Measurements from ENCODE around the gene KLRG1. TPM values are rescaled to one million over a fixed set of nuclear protein-coding genes. Genes with fewer than 3 reads are reported as not detected.

The KLRG1 gene
- total and polyA plus RNA-seq, 4 donors, result 0.49 to 6.5 (median 1.6) TPM

- Histone ChIP-seq H3K4me3 (no peak overlapping the region), H3K4me1 (ENCODE audit: control insufficient read depth in 5 of 5, insufficient read depth in 5 of 5, low read length in 5 of 5) (no peaks in the 10 kb centered on the region), H3K27me3 (ENCODE audit: control insufficient read depth in 3 of 3, insufficient read depth in 3 of 3, low read length in 2 of 3) (no peaks in the 10 kb centered on the region), H3K36me3 (ENCODE audit: control insufficient read depth in 4 of 4, insufficient read depth in 4 of 4, low read length in 4 of 4) (no peaks in the 10 kb centered on the region), H3K9me3 (ENCODE audit: control insufficient read depth in 4 of 4, insufficient read depth in 3 of 4, low read length in 3 of 4) (peaks cover 0 to 13% (median 4%) of the 10 kb centered on the region in 4 donors), H3K27ac (ENCODE audit: low read depth in 1 of 2, low read length in 1 of 2) (no peak overlapping the region), H3K9ac (ENCODE audit: insufficient read depth in 1 of 2, low read length in 2 of 2) (no peak overlapping the region)
- DNase-seq (no peak), ATAC-seq (ENCODE audit: insufficient read depth, low FRiP score) (no peak)
- 92 to 99% methylated on average over 3 of the region's 3 CpGs for WGBS, 2 donors
- no peak for TF ChIP-seq CTCF (IDR thresholded peaks at IDR 0.05; ENCODE audit: control extremely low read depth, extremely low read depth)
These were observed 9.2 kb upstream of the KLRG1 start for GRCh38 chr12:8980137-8980536.

- Histone ChIP-seq H3K36me3 (ENCODE audit: control insufficient read depth in 4 of 4, insufficient read depth in 4 of 4, low read length in 4 of 4) (no peaks in the 10 kb centered on the region), H3K9me3 (ENCODE audit: control insufficient read depth in 4 of 4, insufficient read depth in 3 of 4, low read length in 3 of 4) (peaks cover 0 to 7% (median 2%) of the 10 kb centered on the region in 4 donors), H3K27ac (ENCODE audit: low read depth in 1 of 2, low read length in 1 of 2) (no peak overlapping the region), H3K4me1 (ENCODE audit: control insufficient read depth in 5 of 5, insufficient read depth in 5 of 5, low read length in 5 of 5) (peaks cover 0 to 4% (median 0%) of the 10 kb centered on the region in 5 donors), H3K9ac (ENCODE audit: insufficient read depth in 1 of 2, low read length in 2 of 2) (no peak overlapping the region), H3K4me3 (no peak overlapping the region), H3K27me3 (ENCODE audit: control insufficient read depth in 3 of 3, insufficient read depth in 3 of 3, low read length in 2 of 3) (no peaks in the 10 kb centered on the region)
- DNase-seq (no peak), ATAC-seq (ENCODE audit: insufficient read depth, low FRiP score) (no peak)
- 87 to 96% methylated on average over 1 of the region's 1 CpG for WGBS, 2 donors
- TF ChIP-seq CTCF (IDR thresholded peaks at IDR 0.05; ENCODE audit: control extremely low read depth, extremely low read depth), result no peak
These were observed 4.1 kb upstream of the KLRG1 start for GRCh38 chr12:8985213-8985754.

- ATAC-seq (ENCODE audit: insufficient read depth, low FRiP score) (no peak), DNase-seq (no peak)
- Histone ChIP-seq H3K36me3 (ENCODE audit: control insufficient read depth in 4 of 4, insufficient read depth in 4 of 4, low read length in 4 of 4) (no peaks in the 10 kb centered on the region), H3K27ac (ENCODE audit: low read depth in 1 of 2, low read length in 1 of 2) (no peak overlapping the region), H3K9ac (ENCODE audit: insufficient read depth in 1 of 2, low read length in 2 of 2) (no peak overlapping the region), H3K9me3 (ENCODE audit: control insufficient read depth in 4 of 4, insufficient read depth in 3 of 4, low read length in 3 of 4) (no peaks in the 10 kb centered on the region), H3K4me3 (no peak overlapping the region), H3K4me1 (ENCODE audit: control insufficient read depth in 5 of 5, insufficient read depth in 5 of 5, low read length in 5 of 5) (peaks cover 0 to 7% (median 0%) of the 10 kb centered on the region in 5 donors), H3K27me3 (ENCODE audit: control insufficient read depth in 3 of 3, insufficient read depth in 3 of 3, low read length in 2 of 3) (no peaks in the 10 kb centered on the region)
- no peak for TF ChIP-seq CTCF (IDR thresholded peaks at IDR 0.05; ENCODE audit: control extremely low read depth, extremely low read depth)
These were observed 2.2 kb upstream of the KLRG1 start for GRCh38 chr12:8987163-8987562.

GRCh38 chr12:8987685-8988084, 1.7 kb upstream of the KLRG1 start:
- DNase-seq (no peak), ATAC-seq (ENCODE audit: insufficient read depth, low FRiP score) (no peak)
- H3K27me3 ChIP-seq (ENCODE audit: control insufficient read depth in 3 of 3, insufficient read depth in 3 of 3, low read length in 2 of 3), result no peaks in the 10 kb centered on the region
- no peak overlapping the region for H3K4me3 ChIP-seq
- 67 to 69% methylated on average over 1 of the region's 1 CpG for WGBS, 2 donors
- no peak overlapping the region for H3K9ac ChIP-seq (ENCODE audit: insufficient read depth in 1 of 2, low read length in 2 of 2)
- TF ChIP-seq CTCF (IDR thresholded peaks at IDR 0.05; ENCODE audit: control extremely low read depth, extremely low read depth), result no peak
- H3K9me3 ChIP-seq (ENCODE audit: control insufficient read depth in 4 of 4, insufficient read depth in 3 of 4, low read length in 3 of 4), result no peaks in the 10 kb centered on the region
- H3K36me3 ChIP-seq (ENCODE audit: control insufficient read depth in 4 of 4, insufficient read depth in 4 of 4, low read length in 4 of 4), result no peaks in the 10 kb centered on the region
- H3K4me1 ChIP-seq (ENCODE audit: control insufficient read depth in 5 of 5, insufficient read depth in 5 of 5, low read length in 5 of 5), result peaks cover 0 to 7% (median 0%) of the 10 kb centered on the region in 5 donors
- no peak overlapping the region for H3K27ac ChIP-seq (ENCODE audit: low read depth in 1 of 2, low read length in 1 of 2)

Data from lung (tissue), 12 donors.